ENCODE measurements around the gene HOXC11. TPM values are rescaled to one million over a fixed set of nuclear protein-coding genes. Genes with fewer than 3 reads are reported as not detected.

HOXC11 gene
- total and polyA plus RNA-seq, 10 of the 15 experiments (the other 5 are each of a cell fraction or from before 2014, with no cell fraction given), result not detected

- TF ChIP-seq PKNOX1 (IDR thresholded peaks at IDR 0.05) (peak; percentile 63; the same call in 1 of the 2 replicates), CEBPZ (IDR thresholded peaks at IDR 0.05; ENCODE audit: low read depth, low read length) (no peak), BRCA1 (IDR thresholded peaks at IDR 0.05; ENCODE audit: low read depth, low read length) (no peak)
These were observed 26.7 kb downstream of the HOXC11 start (continued) for GRCh38 chr12:53999559-54000115.

- no peaks in the 10 kb centered on the region for H4K20me1 ChIP-seq (ENCODE audit: control insufficient read depth, insufficient read depth)
- no peaks in the 10 kb centered on the region for H3K36me3 ChIP-seq (ENCODE audit: control insufficient read depth in 2 of 2, insufficient read depth in 2 of 2, low read length in 1 of 2)
- 0 out of 2 replicates have a peak within 1 kb of the TSS, but pooled peaks have one; percentile 2 for H3K4me2 ChIP-seq (ENCODE audit: control insufficient read depth, insufficient read depth)
- ChIA-PET POLR2A (interaction anchor here (0.6 to 1.2 kb wide), 3 partner anchors 10 to 205 kb away, joined by 3 to 5 read pairs (median 3); no protein-coding TSS in a partner anchor), RAD21 (ENCODE audit: unreplicated experiment) (interaction anchor here (0.7 to 1.5 kb wide), 5 partner anchors 10 to 280 kb away, joined by 3 to 6 read pairs (median 4); partner anchors contain the start of genes HOXC10 and SMUG1), CTCF (interaction anchor here (0.8 to 4.2 kb wide), 8 partner anchors 13 to 216 kb away, joined by 3 to 20 read pairs (median 3); partner anchors contain the start of genes HOXC10 and HOXC5), SMC1A (ENCODE audit: uncharacterized antibody, unreplicated experiment) (interaction anchor here (1.0 to 1.1 kb wide), 3 partner anchors 8 to 17 kb away, joined by 3 to 5 read pairs (median 3); partner anchors contain the start of gene HOXC8)
- no peak within 1 kb of the TSS for H3K4me3 ChIP-seq
- no peak within 1 kb of the TSS; the same call in 1 of the 2 replicates for H2AFZ ChIP-seq (ENCODE audit: control insufficient read depth, low read depth, low read length)
- no peaks in the 10 kb centered on the region for H3K79me2 ChIP-seq (ENCODE audit: control insufficient read depth, insufficient read depth, low read length)
- DNase-seq (ENCODE audit: low read depth, low spot score), result no peak
- in situ Hi-C loops (cut with MboI) (no loop called here), intact Hi-C loops (cut with micrococcal nuclease; ENCODE audit: unreplicated experiment) (loop anchor here (10.0 kb wide), 1 partner anchor 374 kb away; no protein-coding TSS in a partner anchor)
- no peaks in the 10 kb centered on the region for H3K9me3 ChIP-seq (replicated peaks; ENCODE audit: control insufficient read depth, insufficient read depth, low read length)
- peaks cover 4% of the 10 kb centered on the region for H3K4me1 ChIP-seq (ENCODE audit: control insufficient read depth, insufficient read depth, low read length)
- BruUV-seq (replicated peaks), result no TSS peak
- H3K9ac ChIP-seq (ENCODE audit: control insufficient read depth, insufficient read depth, low read length), result no peak within 1 kb of the TSS
- ATAC-seq, result no peak
- H3K27ac ChIP-seq (ENCODE audit: control insufficient read depth, insufficient read depth), result no peak within 1 kb of the TSS
- no peak for TF ChIP-seq EED (IDR thresholded peaks at IDR 0.05; ENCODE audit: low read depth)
- TF ChIP-seq NFYB (IDR thresholded peaks at IDR 0.05; ENCODE audit: insufficient read depth, low read depth, low read length), result 0 out of 2 replicates have a peak, but pooled peaks have one; percentile 44
- peak; percentile 57 for TF ChIP-seq SUZ12 (IDR thresholded peaks at IDR 0.05; ENCODE audit: unreplicated experiment)
- no peak for TF ChIP-seq ZNF217 (IDR thresholded peaks at IDR 0.05)
- 0 out of 2 replicates have a peak, but pooled peaks have one; percentile 26 for TF ChIP-seq LARP7 (IDR thresholded peaks at IDR 0.05)
- WGBS (ENCODE audit: insufficient coverage, insufficient replicate concordance, low lambda C conversion rate, missing lambda C conversion rate), result 49% methylated on average over 48 of the region's 87 CpGs
- peaks cover 23 to 42% of the 10 kb centered on the region in 2 experiments for H3K27me3 ChIP-seq (replicated peaks in 1 of 2; ENCODE audit: control insufficient read depth in 2 of 2, insufficient read depth in 2 of 2, low read length in 1 of 2)
- FAIRE-seq, result no peak
These were observed 27.5 kb downstream of the HOXC11 start, which contains the start of gene HOXC9 for GRCh38 chr12:54000116-54001114. HOXC9 (plus strand) TSS chr12:54000161; CDS start chr12:54000189, 28 bp downstream.

Data from GM12878 (cell line).